Aorta (tissue), 5 donors: Measurements from ENCODE around the gene LPCAT1. TPM values are rescaled to one million over a fixed set of nuclear protein-coding genes. Genes with fewer than 3 reads are reported as not detected.
A peak's percentile ranks its signal among the peaks of the same experiment; 100 is the strongest.

Experiments
- ATAC-seq: fragments of 200-7000 bp; cut with Tn5 transposase; one replicate; pipeline ENCODE4 v1.9.1; 2022; ENCODE audit warnings: moderate library complexity; ENCODE audit not compliant: low FRiP score
- DNase-seq, 2 donors: peaks; one replicate each; pipeline ENCODE4 v3.0.0-alpha.2; 2020
- H3K27ac ChIP-seq, 2 donors: one replicate each; pipeline ENCODE4 v1.5.1; 2013; ENCODE audit warnings: low read length in 2 of 2, mild to moderate bottlenecking in 2 of 2, moderate library complexity in 2 of 2, control low read depth in 1 of 2, inconsistent platforms in 1 of 2, low read depth in 1 of 2
- H3K27me3 ChIP-seq, 2 donors: one replicate each; pipeline ENCODE4 v1.6.1; 2013; ENCODE audit warnings: control low read depth in 1 of 2, low read length in 1 of 2, mild to moderate bottlenecking in 1 of 2, moderate library complexity in 1 of 2; ENCODE audit not compliant: insufficient read depth in 2 of 2, control insufficient read depth in 1 of 2
- H3K36me3 ChIP-seq, 2 donors: one replicate each; pipeline ENCODE4 v1.6.1; 2013; ENCODE audit warnings: control low read depth in 1 of 2, low read length in 1 of 2, mild to moderate bottlenecking in 1 of 2; ENCODE audit not compliant: insufficient read depth in 2 of 2, control insufficient read depth in 1 of 2
- H3K4me1 ChIP-seq, 2 donors: one replicate each; pipeline ENCODE4 v1.6.1; 2013; ENCODE audit warnings: low read length in 2 of 2, control low read depth in 1 of 2, mild to moderate bottlenecking in 1 of 2, moderate library complexity in 1 of 2; ENCODE audit not compliant: insufficient read depth in 2 of 2, control insufficient read depth in 1 of 2
- H3K4me3 ChIP-seq, 2 donors: one replicate each; pipeline ENCODE4 v1.5.1; 2013; ENCODE audit warnings: low read length in 2 of 2, control low read depth in 1 of 2, mild to moderate bottlenecking in 1 of 2
- H3K9me3 ChIP-seq: one replicate; pipeline ENCODE4 v1.6.1; 2013; ENCODE audit warnings: mild to moderate bottlenecking, low read length; ENCODE audit not compliant: control insufficient read depth
- WGBS, 2 donors: extraction: QIAGEN DNeasy Blood & Tissue Kit; methylation state at CpG; one replicate each; pipeline ENCODE4 v1.1.7; 2013; 5-methylcytosine and 5-hydroxymethylcytosine counted together
- intact Hi-C, 2 donors: fragments of 100-400 bp; cut with DNase I; formaldehyde crosslinking; loops; one replicate each; pipeline versions ENCODE4 v1.14.2 to v1.15.0; 2022
- polyA plus RNA-seq, 2 donors: library from polyadenylated mRNA; stranded (reverse); fragments of 200-250 nt; gene quantifications; one replicate each; pipeline ENCODE4 v1.2.3, GENCODE V29; 2013
- total RNA-seq, 2 donors: library from RNA; stranded (reverse); fragmentation: NEBNext Ultra II Directional; extraction: Animal tissue kit (Norgen Biotek cat#: 25700); gene quantifications; one replicate each; pipeline ENCODE4 v1.2.1, GENCODE V29; 2021
- donor health status: healthy with polysubstance abuse.
- donor health status: Bipolar disorder and iron deficiency.
- donor health status: DM: no; HTN: no; CAD: no.
- donor health status: DM: no; HTN: no; CAD: no.
- donor health status: DM: yes; HTN: yes; CAD: no.

The LPCAT1 gene
- total and polyA plus RNA-seq, 4 donors, result 6.4 to 68.7 (median 36.4) TPM

DNA sequence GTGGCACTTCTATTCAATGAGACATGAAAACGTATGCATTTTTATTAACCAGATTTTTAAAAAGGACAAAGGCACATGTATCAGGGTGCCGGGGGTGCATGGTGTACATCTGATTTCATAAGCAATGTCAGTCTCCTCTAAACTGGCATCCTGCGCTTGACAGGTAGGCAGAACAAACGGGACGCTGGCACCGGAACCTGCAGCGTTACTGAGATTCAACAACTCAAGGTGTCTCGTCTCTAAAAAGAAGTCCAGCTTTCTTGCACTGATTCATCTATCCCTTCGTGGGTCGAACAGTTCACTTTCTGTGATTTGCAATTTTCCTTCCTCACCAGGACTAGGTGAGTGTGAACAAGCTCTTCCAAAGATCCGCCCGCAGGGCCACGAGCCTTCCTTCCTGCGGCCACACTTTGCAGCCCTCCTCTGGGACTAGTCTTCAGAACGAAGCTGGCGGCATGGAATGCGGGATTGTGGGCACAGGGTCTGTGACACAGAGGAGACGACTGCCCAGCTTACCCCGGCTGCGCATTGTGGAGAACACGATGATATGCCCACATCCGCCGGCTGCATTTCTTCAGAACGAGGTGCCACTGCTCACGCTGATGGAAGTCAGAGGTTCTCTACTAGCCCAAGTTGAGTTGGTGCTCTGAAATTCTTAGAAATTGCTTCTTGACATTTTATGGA, 85.7 kb downstream of the LPCAT1 start:
- Histone ChIP-seq H3K27me3 (no peaks in the 10 kb centered on the region), H3K9me3 (peaks cover 5% of the 10 kb centered on the region)
- WGBS, 2 donors, result 83% methylated on average over 25 of the region's 25 CpGs

DNA sequence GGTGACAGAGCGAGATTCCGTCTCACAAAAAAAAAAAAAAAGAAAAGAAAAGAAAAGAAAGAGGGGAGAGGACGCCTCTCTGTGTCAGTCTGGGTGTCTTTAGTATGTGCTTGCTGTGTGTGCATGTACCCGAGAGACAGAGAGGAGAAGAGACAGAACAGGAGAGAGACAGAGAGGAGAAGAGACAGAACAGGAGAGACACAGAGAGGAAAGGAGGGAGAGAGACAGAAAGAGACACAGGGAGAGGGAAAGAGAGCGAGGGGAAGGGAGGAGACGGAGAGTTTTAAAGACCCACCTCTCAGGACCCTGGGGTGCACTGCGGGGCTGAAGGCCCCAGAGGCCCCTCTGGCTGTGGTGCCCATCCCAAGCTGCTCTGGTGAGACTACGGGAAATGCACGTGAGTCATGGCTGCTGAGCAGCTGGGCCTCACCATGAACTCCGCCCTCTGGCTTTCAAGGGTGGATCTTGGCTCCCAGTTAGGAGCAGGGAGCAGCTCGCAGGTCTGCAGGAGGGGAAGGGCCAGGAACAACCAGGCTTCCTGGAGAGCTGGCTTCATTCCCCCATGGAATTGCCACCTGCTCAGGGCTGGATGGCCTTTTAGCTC, 86.4 kb downstream of the LPCAT1 start:
- no peaks in the 10 kb centered on the region for H3K36me3 ChIP-seq
- peaks cover 5% of the 10 kb centered on the region for H3K9me3 ChIP-seq
- no peak overlapping the region for H3K27ac ChIP-seq
- intact Hi-C loops, result no loop called here
- DNase-seq (peak in 1 of 2 donors; percentile 47), ATAC-seq (no peak)
- 54 to 55% methylated on average over 11 of the region's 11 CpGs for WGBS, 2 donors
- H3K27me3 ChIP-seq, result no peaks in the 10 kb centered on the region
- no peak overlapping the region for H3K4me3 ChIP-seq
- H3K4me1 ChIP-seq, result no peaks in the 10 kb centered on the region

More for the DNA sequence above, 85.7 kb downstream of the LPCAT1 start:
- intact Hi-C loops, result no loop called here
- ATAC-seq (no peak), DNase-seq (peak in 1 of 2 donors; percentile 35)
- Histone ChIP-seq H3K36me3 (no peaks in the 10 kb centered on the region), H3K4me3 (no peak overlapping the region), H3K4me1 (no peaks in the 10 kb centered on the region), H3K27ac (no peak overlapping the region)

DNA sequence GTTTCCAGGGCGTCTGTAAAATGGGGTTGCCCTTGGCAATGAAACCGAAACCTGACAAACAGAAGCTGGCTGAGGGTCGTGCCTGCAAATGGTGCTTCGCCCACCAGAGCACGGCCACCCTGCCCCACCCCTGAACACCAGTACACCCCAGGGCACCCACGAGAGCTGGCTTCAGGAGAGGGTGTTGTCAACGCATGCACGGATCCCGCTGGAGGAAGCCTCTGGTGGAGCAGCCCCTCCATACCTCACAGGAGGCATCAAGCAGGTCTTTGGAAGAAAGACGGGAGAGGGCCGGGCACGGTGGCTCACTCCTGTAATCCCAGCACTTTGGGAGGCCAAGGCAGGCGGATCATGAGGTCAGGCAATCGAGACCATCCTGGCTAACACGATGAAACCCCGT, 87.1 kb downstream of the LPCAT1 start:
- Histone ChIP-seq H3K36me3 (no peaks in the 10 kb centered on the region), H3K27me3 (no peaks in the 10 kb centered on the region), H3K9me3 (peaks cover 5% of the 10 kb centered on the region), H3K4me3 (no peak overlapping the region), H3K4me1 (no peaks in the 10 kb centered on the region), H3K27ac (no peak overlapping the region)
- no peak for ATAC-seq
- intact Hi-C loops, result no loop called here
- DNase-seq, result peak; percentile 27 to 57
- WGBS, 2 donors, result 87 to 90% methylated on average over 16 of the region's 16 CpGs

DNA sequence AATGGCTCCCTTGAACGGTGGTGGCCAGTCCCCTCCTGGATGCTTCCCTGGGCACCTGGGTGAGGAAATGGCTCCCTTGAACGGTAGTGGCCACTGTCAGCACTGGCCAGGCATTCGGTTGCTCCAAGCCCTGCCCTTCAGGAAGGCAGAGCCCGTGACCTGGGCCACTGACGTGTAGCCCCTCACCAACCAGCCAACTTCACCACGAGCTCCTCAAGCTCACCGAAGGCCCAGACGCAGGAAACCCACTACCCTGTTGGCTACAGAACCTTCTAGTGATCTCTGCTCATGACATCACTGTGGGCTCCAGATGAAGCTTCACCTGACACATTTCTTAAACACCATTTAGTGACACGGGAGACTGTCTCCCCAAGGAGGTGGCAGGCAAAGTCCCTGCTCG, 87.7 kb downstream of the LPCAT1 start:
- H3K27ac ChIP-seq, result no peak overlapping the region
- peaks cover 5% of the 10 kb centered on the region for H3K9me3 ChIP-seq
- H3K4me1 ChIP-seq, result no peaks in the 10 kb centered on the region
- intact Hi-C loops, result no loop called here
- H3K36me3 ChIP-seq, result no peaks in the 10 kb centered on the region
- peak in 1 of 2 donors; percentile 30 for DNase-seq
- H3K27me3 ChIP-seq, result no peaks in the 10 kb centered on the region
- WGBS, 2 donors, result 75 to 78% methylated on average over 10 of the region's 10 CpGs
- H3K4me3 ChIP-seq, result no peak overlapping the region
- ATAC-seq, result no peak

DNA sequence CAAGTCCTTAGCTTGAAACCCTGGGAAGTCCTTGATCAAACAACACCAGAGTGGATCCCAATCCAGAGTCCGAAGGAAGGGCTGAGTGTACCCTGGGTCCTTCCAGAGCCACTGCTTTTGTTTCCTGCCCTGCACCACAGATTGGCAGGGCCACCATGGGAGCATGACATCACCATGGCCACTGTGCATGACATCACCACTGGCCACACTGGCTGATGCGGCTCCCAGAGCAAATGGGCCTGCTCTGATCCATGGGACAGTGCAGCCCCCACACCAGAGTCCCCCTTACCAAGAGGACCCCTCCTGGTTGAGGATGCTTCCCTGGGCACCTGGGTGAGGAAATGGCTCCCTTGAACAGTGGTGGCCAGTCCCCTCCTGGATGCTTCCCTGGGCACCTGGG, 88.4 kb downstream of the LPCAT1 start:
- intact Hi-C loops, result no loop called here
- DNase-seq, result peak in 1 of 2 donors; percentile 35
- Histone ChIP-seq H3K9me3 (peaks cover 5% of the 10 kb centered on the region), H3K4me1 (no peaks in the 10 kb centered on the region), H3K4me3 (no peak overlapping the region), H3K36me3 (no peaks in the 10 kb centered on the region), H3K27ac (no peak overlapping the region), H3K27me3 (no peaks in the 10 kb centered on the region)
- ATAC-seq, result no peak
- WGBS, 2 donors, result 79 to 86% methylated on average over 2 of the region's 2 CpGs

DNA sequence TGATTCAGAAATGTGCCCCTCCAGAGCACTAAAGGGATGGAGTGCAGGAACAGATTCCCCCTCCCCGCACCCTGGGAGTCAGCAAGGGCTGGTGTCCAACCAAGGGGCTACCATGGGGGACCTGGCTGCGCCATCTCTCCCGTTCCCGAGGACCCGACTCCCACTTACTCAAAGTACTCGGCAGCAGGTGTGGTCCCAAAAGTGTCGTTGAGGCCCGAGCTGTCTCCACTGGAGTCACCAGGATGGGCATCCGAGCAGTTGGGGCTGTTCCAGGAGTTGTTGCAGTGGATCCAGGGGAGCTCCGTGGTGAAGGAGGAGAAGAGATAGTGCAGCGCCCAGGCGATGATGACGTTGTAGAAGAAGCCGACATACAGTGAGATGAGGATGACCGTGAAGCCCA, 91.5 kb downstream of the LPCAT1 start:
- DNase-seq, result peak; percentile 13 to 66
- WGBS, 2 donors, result 93 to 94% methylated on average over 15 of the region's 15 CpGs
- peaks cover 15% of the 10 kb centered on the region for H3K9me3 ChIP-seq

DNA sequence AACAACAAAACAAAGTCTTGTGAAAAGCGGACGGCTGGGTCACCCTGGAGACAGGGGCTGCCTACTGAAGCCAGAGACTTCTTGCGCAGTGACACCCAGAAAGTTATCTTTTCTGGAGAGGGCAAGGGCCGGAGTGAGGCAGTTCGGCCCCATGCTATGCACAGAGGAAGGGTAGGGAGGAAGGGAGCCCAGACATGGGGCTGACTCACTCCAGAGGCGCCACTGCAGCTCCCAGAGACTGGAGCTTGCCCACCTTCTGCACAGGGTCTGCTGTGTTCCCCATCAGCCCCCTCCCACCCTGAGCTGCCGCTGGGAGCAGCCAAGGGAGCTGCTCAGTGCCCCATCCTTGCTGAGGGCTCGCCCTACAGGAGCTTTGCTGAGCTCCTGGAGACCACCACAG, 91.9 kb downstream of the LPCAT1 start:
- Histone ChIP-seq H3K27ac (no peak overlapping the region), H3K9me3 (peaks cover 15% of the 10 kb centered on the region), H3K36me3 (no peaks in the 10 kb centered on the region), H3K4me3 (no peak overlapping the region), H3K4me1 (no peaks in the 10 kb centered on the region), H3K27me3 (no peaks in the 10 kb centered on the region)
- no peak for ATAC-seq
- intact Hi-C loops, result no loop called here
- DNase-seq, result peak in 1 of 2 donors; percentile 38
- WGBS, 2 donors, result 84 to 85% methylated on average over 6 to 8 of the region's 8 CpGs

More for the DNA sequence above, 91.5 kb downstream of the LPCAT1 start:
- no peaks in the 10 kb centered on the region for H3K4me1 ChIP-seq
- intact Hi-C loops, result no loop called here
- H3K36me3 ChIP-seq, result no peaks in the 10 kb centered on the region
- H3K27me3 ChIP-seq, result no peaks in the 10 kb centered on the region
- no peak for ATAC-seq
- H3K27ac ChIP-seq, result no peak overlapping the region
- H3K4me3 ChIP-seq, result no peak overlapping the region

DNA sequence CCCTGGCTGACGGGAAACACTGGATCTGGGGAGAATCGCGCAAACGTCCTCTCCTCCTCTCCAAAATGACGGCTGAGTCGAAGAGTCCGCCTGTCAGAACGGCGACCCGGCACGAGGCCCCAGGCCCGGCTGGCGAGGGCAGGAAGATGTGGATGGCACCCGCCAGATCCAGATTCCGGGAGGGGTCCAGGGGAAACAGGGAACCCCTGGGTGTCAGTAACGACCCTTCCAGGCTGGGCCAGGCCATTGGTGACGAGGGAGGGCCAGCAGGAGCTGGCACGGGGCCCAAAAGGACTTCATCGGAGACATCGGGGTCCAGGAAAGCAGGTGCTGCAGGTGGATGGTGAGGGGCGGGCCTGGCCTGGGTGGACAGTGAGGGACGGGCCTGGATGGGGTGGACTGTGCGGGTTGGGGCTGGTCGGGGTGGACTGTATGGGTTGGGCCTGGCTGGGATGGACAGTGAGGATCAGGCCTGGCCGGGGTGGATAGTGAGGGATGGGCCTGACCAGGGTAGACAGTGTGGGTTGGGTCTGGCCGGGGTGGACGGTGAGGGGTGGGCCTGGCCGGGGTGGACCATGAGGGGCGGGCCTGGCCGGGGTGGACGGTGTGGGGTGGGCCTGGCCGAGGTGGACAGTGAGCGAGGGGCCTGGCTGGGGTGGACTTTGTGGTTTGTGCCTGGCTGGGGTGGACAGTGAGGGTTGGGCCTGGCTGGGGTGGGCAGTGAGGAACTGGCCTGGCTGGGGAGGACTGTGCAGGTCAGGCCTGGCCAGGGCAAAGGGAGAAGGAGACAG, 92.5 kb downstream of the LPCAT1 start:
- Histone ChIP-seq H3K27ac (no peak overlapping the region), H3K4me1 (no peaks in the 10 kb centered on the region), H3K9me3 (peaks cover 13% of the 10 kb centered on the region), H3K4me3 (no peak overlapping the region), H3K27me3 (no peaks in the 10 kb centered on the region), H3K36me3 (no peaks in the 10 kb centered on the region)
- 87 to 90% methylated on average over 32 to 33 of the region's 33 CpGs for WGBS, 2 donors
- DNase-seq, result peak; percentile 44 to 63
- intact Hi-C loops, result no loop called here
- no peak for ATAC-seq
